ENCODE results near the gene PLK2. TPM values are rescaled to one million over a fixed set of nuclear protein-coding genes. Genes with fewer than 3 reads are reported as not detected.

The PLK2 gene
- total RNA-seq, 4 donors from 2014 or later, result 5.6 to 21.9 (median 10.6) TPM

GRCh38 chr5:58462623-58463230 is 2.8 kb upstream of the PLK2 start:
- no peak for ATAC-seq
- intact Hi-C loops (cut with DNase I; ENCODE audit: low total_unique reads) (loop anchor here (5.0 kb wide), 2 partner anchors 770 to 1555 kb away; partner anchors contain the start of gene SETD9), in situ Hi-C loops (cut with MboI; ENCODE audit: low sequenced_read_pairs in 4 of 4) (loop anchor here (5.0 to 25.0 kb wide), 8 partner anchors 568 to 1550 kb away; partner anchors contain the start of gene SETD9 (in 1 of the 4))
- DNase-seq, result no peak
- Histone ChIP-seq H3K27me3 (no peaks in the 10 kb centered on the region), H3K4me1 (no peaks in the 10 kb centered on the region), H3K4me3 (no peak overlapping the region), H3K27ac (no peak overlapping the region), H3K9me3 (no peaks in the 10 kb centered on the region), H3K36me3 (no peaks in the 10 kb centered on the region)
- TF ChIP-seq CTCF (IDR thresholded peaks at IDR 0.05 in 4 of 5, conservative IDR thresholded peaks at IDR 0.05 in 1 of 5), result peak; percentile 41 to 72 (median 61)
- no peak for TF ChIP-seq POLR2A (IDR thresholded peaks at IDR 0.05)

- Histone ChIP-seq H3K27me3 (no peaks in the 10 kb centered on the region), H3K36me3 (peaks cover 0 to 1% of the 10 kb centered on the region in 2 donors), H3K4me3 (no peak overlapping the region), H3K27ac (no peak overlapping the region), H3K4me1 (no peaks in the 10 kb centered on the region), H3K9me3 (no peaks in the 10 kb centered on the region)
- TF ChIP-seq CTCF (IDR thresholded peaks at IDR 0.05 in 4 of 5, conservative IDR thresholded peaks at IDR 0.05 in 1 of 5) (no peak), POLR2A (IDR thresholded peaks at IDR 0.05) (no peak)
- in situ Hi-C loops (cut with MboI; ENCODE audit: low sequenced_read_pairs in 4 of 4) (loop anchor here (5.0 to 25.0 kb wide), 8 partner anchors 567 to 1550 kb away; partner anchors contain the start of gene SETD9 (in 1 of the 4)), intact Hi-C loops (cut with DNase I; ENCODE audit: low total_unique reads) (loop anchor here (5.0 kb wide), 2 partner anchors 770 to 1555 kb away; partner anchors contain the start of gene SETD9)
- DNase-seq (no peak), ATAC-seq (no peak)
These were observed 2.3 kb upstream of the PLK2 start for GRCh38 chr5:58462154-58462553.

GRCh38 chr5:58460732-58461286 is 923 bp upstream of the PLK2 start:
- Histone ChIP-seq H3K4me3 (peak overlapping the region; percentile 70 to 92 (median 81)), H3K36me3 (peaks cover 0 to 15% of the 10 kb centered on the region in 2 donors), H3K4me1 (no peaks in the 10 kb centered on the region), H3K27ac (peak overlapping the region; percentile 90 to 96 (median 93)), H3K27me3 (no peaks in the 10 kb centered on the region), H3K9me3 (no peaks in the 10 kb centered on the region)
- in situ Hi-C loops (cut with MboI; ENCODE audit: low sequenced_read_pairs in 4 of 4) (loop anchor here (5.0 to 25.0 kb wide), 8 partner anchors 566 to 1549 kb away; partner anchors contain the start of gene SETD9 (in 1 of the 4)), intact Hi-C loops (cut with DNase I; ENCODE audit: low total_unique reads) (loop anchor here (1.0 to 5.0 kb wide), 8 partner anchors 234 to 1554 kb away; partner anchors contain the start of gene SETD9)
- TF ChIP-seq CTCF (IDR thresholded peaks at IDR 0.05 in 4 of 5, conservative IDR thresholded peaks at IDR 0.05 in 1 of 5) (peak; percentile 49 to 77 (median 74)), POLR2A (IDR thresholded peaks at IDR 0.05) (no peak)
- DNase-seq (peak; percentile 84 to 85), ATAC-seq (peak; percentile 79 to 85)

- no peaks in the 10 kb centered on the region for H3K27me3 ChIP-seq
- in situ Hi-C loops (cut with MboI; ENCODE audit: low sequenced_read_pairs in 4 of 4), result loop anchor here (5.0 to 25.0 kb wide), 9 partner anchors 565 to 1547 kb away; partner anchors contain the start of gene SETD9 (in 1 of the 4)
- H3K9me3 ChIP-seq, result no peaks in the 10 kb centered on the region
- no peak for TF ChIP-seq POLR2A (IDR thresholded peaks at IDR 0.05)
- TF ChIP-seq CTCF (IDR thresholded peaks at IDR 0.05 in 4 of 5, conservative IDR thresholded peaks at IDR 0.05 in 1 of 5), result no peak
- intact Hi-C loops (cut with DNase I; ENCODE audit: low total_unique reads), result loop anchor here (1.0 to 5.0 kb wide), 8 partner anchors 233 to 1552 kb away; partner anchors contain the start of gene SETD9
- H3K36me3 ChIP-seq, result peaks cover 0 to 29% of the 10 kb centered on the region in 2 donors
- H3K27ac ChIP-seq, result peak overlapping the region; percentile 90 to 96 (median 93)
- DNase-seq, result peak; percentile 8 to 15
- no peaks in the 10 kb centered on the region for H3K4me1 ChIP-seq
- ATAC-seq, result peak in 1 of 2 donors; percentile 9
- H3K4me3 ChIP-seq, result peak overlapping the region; percentile 70 to 92 (median 81)
These were observed 512 bp downstream of the PLK2 start for GRCh38 chr5:58459146-58460001.
